Peyer's patch (tissue), 4 donors: ENCODE data around the gene ASCL4. TPM values are rescaled to one million over a fixed set of nuclear protein-coding genes. Genes with fewer than 3 reads are reported as not detected.

ENCODE experiments used
- DNase-seq, 3 donors: peaks; one replicate each; pipeline ENCODE4 v3.0.0-alpha.2; 2017 to 2019
- H3K27ac ChIP-seq, 4 donors: fragments of 200-600 bp; sonication (generic); one replicate each; pipeline ENCODE4 v1.5.1; 2016 to 2019
- H3K27me3 ChIP-seq, 2 donors: fragments of 200-600 bp; sonication (generic); one replicate each; pipeline ENCODE4 v1.5.1; 2019
- H3K36me3 ChIP-seq, 3 donors: fragments of 200-600 bp; sonication (generic); one replicate each; pipeline ENCODE4 v1.5.1; 2016 to 2019
- H3K4me1 ChIP-seq, 4 donors: fragments of 200-600 bp; sonication (generic); one replicate each; pipeline ENCODE4 v1.5.1; 2016 to 2019
- H3K4me3 ChIP-seq, 4 donors: fragments of 200-600 bp; sonication (generic); 1 replicate in 3 of 4; 2 replicates in 1 of 4; pipeline ENCODE4 v1.5.1; 2016 to 2019; ENCODE audit warnings: mild to moderate bottlenecking in 1 of 4
- H3K9me3 ChIP-seq, 4 donors: fragments of 200-600 bp; sonication (generic); one replicate each; pipeline ENCODE4 v1.5.1; 2016 to 2019; ENCODE audit warnings: mild to moderate bottlenecking in 1 of 4
- CTCF ChIP-seq, 6 experiments: fragments of 450-650 bp in 4 of 6; fragments of 200-600 bp in 2 of 6; sonication (generic) in 1 of 6; IDR thresholded peaks; one replicate each; pipeline ENCODE4 v1.5.1; 2017 to 2019; ENCODE audit warnings: antibody characterized with exemption in 6 of 6, mild to moderate bottlenecking in 3 of 6, moderate library complexity in 1 of 6
- POLR2A ChIP-seq, 2 donors: fragments of 450-650 bp; IDR thresholded peaks; one replicate each; pipeline ENCODE4 v1.5.1; 2017; ENCODE audit warnings: antibody characterized with exemption in 2 of 2, mild to moderate bottlenecking in 2 of 2, moderate library complexity in 2 of 2
- total RNA-seq, 4 donors: library from RNA; depleted of rRNA; stranded (reverse); fragments of >200 nt; gene quantifications; one replicate each; pipeline ENCODE4 v1.1.0, GENCODE V29; 2016

The ASCL4 gene
- total RNA-seq, 4 donors from 2014 or later: not detected

- no peak for DNase-seq
- Histone ChIP-seq H3K36me3 (no peaks in the 10 kb centered on the region), H3K4me3 (no peak overlapping the region), H3K27ac (no peak overlapping the region), H3K9me3 (no peaks in the 10 kb centered on the region), H3K27me3 (no peaks in the 10 kb centered on the region), H3K4me1 (no peaks in the 10 kb centered on the region)
- TF ChIP-seq POLR2A (IDR thresholded peaks at IDR 0.05): no peak
- TF ChIP-seq CTCF (IDR thresholded peaks at IDR 0.05): no peak
These were observed 13.8 kb downstream of the ASCL4 start for GRCh38 chr12:107788281-107788680.

GRCh38 chr12:107788690-107789458 is 14.4 kb downstream of the ASCL4 start:
- Histone ChIP-seq H3K27me3 (no peaks in the 10 kb centered on the region), H3K4me1 (no peaks in the 10 kb centered on the region), H3K4me3 (no peak overlapping the region), H3K27ac (no peak overlapping the region), H3K9me3 (no peaks in the 10 kb centered on the region), H3K36me3 (no peaks in the 10 kb centered on the region)
- DNase-seq: no peak
- TF ChIP-seq CTCF (IDR thresholded peaks at IDR 0.05) (no peak), POLR2A (IDR thresholded peaks at IDR 0.05) (no peak)

- DNase-seq: no peak
- TF ChIP-seq POLR2A (IDR thresholded peaks at IDR 0.05): no peak
- TF ChIP-seq CTCF (IDR thresholded peaks at IDR 0.05): no peak
- H3K27me3 ChIP-seq: no peaks in the 10 kb centered on the region
These were observed 17.1 kb downstream of the ASCL4 start for GRCh38 chr12:107791465-107792089.

GRCh38 chr12:107794451-107794850 is 19.9 kb downstream of the ASCL4 start:
- Histone ChIP-seq H3K27ac (no peak overlapping the region), H3K4me3 (no peak overlapping the region), H3K36me3 (no peaks in the 10 kb centered on the region), H3K4me1 (no peaks in the 10 kb centered on the region), H3K9me3 (no peaks in the 10 kb centered on the region), H3K27me3 (no peaks in the 10 kb centered on the region)
- TF ChIP-seq CTCF (IDR thresholded peaks at IDR 0.05): no peak
- TF ChIP-seq POLR2A (IDR thresholded peaks at IDR 0.05): no peak
- no peak for DNase-seq

More at GRCh38 chr12:107791465-107792089, 17.1 kb downstream of the ASCL4 start:
- H3K4me1 ChIP-seq: no peaks in the 10 kb centered on the region
- no peaks in the 10 kb centered on the region for H3K36me3 ChIP-seq
- H3K27ac ChIP-seq: no peak overlapping the region
- no peak overlapping the region for H3K4me3 ChIP-seq
- H3K9me3 ChIP-seq: no peaks in the 10 kb centered on the region

GRCh38 chr12:107798580-107798979 is 24.1 kb downstream of the ASCL4 start:
- Histone ChIP-seq H3K9me3 (no peaks in the 10 kb centered on the region), H3K27ac (no peak overlapping the region), H3K36me3 (no peaks in the 10 kb centered on the region), H3K4me1 (no peaks in the 10 kb centered on the region), H3K4me3 (no peak overlapping the region), H3K27me3 (no peaks in the 10 kb centered on the region)
- DNase-seq: no peak
- TF ChIP-seq POLR2A (IDR thresholded peaks at IDR 0.05) (no peak), CTCF (IDR thresholded peaks at IDR 0.05) (no peak)
